ENCODE results near the gene RNF223. TPM values are rescaled to one million over a fixed set of nuclear protein-coding genes. Genes with fewer than 3 reads are reported as not detected.

RNF223 gene
- total RNA-seq, 1 donor from 2014 or later = not detected

DNA sequence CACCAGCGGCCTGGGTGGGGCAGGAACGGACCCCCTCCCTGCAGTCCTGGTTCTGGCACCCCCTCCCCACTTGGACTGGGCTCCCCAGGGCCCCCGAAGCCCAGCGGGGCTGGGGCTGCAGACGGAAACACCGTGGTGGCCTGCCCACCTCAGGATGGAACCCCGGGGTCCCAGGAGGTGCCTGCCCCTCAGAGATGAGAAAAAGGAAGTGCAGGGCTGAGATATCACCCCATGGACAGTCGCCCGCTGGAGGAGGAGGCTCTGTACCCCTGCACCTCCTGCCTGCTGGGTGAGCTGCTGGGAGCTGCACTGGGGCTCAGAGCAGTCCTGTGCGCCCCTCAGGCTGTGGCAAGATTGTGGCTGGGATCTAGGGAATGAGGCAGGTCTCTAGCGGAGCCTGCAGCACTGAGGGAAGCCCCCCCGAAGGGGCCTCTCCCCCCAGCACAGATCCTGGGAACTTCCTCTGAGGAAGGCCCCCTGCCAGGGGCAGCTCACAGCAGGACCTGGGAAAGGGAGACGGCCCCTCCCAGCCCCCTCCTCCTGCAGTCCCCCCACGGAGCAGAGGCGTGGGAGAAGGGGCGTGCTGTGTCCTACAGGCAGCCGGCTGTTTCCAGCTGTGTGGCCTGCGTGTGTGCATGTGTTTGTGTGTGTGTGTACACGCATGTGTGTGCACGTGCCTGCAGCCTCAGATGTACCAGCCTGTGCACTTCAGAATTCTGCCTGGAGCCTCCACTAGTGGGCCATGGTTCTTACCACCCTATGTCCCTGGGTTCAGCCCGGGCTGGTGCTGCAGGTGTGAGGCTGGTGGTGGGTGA lies 47.3 kb downstream of the RNF223 start:
- H3K36me3 ChIP-seq = no peaks in the 10 kb centered on the region
- no peak for DNase-seq
- H3K27ac ChIP-seq (replicated peaks) = no peak overlapping the region
- TF ChIP-seq, protein P1, sequence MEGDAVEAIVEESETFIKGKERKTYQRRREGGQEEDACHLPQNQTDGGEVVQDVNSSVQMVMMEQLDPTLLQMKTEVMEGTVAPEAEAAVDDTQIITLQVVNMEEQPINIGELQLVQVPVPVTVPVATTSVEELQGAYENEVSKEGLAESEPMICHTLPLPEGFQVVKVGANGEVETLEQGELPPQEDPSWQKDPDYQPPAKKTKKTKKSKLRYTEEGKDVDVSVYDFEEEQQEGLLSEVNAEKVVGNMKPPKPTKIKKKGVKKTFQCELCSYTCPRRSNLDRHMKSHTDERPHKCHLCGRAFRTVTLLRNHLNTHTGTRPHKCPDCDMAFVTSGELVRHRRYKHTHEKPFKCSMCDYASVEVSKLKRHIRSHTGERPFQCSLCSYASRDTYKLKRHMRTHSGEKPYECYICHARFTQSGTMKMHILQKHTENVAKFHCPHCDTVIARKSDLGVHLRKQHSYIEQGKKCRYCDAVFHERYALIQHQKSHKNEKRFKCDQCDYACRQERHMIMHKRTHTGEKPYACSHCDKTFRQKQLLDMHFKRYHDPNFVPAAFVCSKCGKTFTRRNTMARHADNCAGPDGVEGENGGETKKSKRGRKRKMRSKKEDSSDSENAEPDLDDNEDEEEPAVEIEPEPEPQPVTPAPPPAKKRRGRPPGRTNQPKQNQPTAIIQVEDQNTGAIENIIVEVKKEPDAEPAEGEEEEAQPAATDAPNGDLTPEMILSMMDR (IDR thresholded peaks at IDR 0.05; ENCODE audit: borderline replicate concordance) = no peak
- H3K27me3 ChIP-seq (ENCODE audit: low read depth) = no peaks in the 10 kb centered on the region
- H3K4me3 ChIP-seq = no peak overlapping the region
- intact Hi-C loops (cut with micrococcal nuclease) = no loop called here
- H3K9me3 ChIP-seq (replicated peaks) = no peaks in the 10 kb centered on the region
- H3K4me1 ChIP-seq = peaks cover 52% of the 10 kb centered on the region

DNA sequence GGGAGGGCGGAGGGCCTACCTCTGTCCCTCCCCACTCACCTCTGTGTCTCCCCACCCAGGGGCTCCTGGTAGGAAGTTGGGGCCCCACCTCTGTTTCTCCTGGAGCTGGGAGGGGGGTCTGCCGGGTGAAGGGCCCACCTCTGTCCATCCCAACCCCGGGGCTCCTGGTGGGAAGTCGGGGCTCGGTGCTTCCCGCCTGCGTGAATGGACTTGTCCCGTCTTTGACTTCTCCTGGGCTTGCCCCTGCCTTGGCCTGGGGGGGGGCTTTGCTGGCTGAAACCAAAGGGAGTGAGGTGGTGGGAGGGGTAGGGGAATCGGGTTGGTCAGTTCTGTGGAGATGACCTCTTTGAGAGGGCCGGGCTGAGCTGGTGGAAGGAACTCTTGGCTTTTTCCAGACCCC lies 48.4 kb downstream of the RNF223 start:
- H3K4me1 ChIP-seq = peaks cover 59% of the 10 kb centered on the region
- no peaks in the 10 kb centered on the region for H3K27me3 ChIP-seq (ENCODE audit: low read depth)
- H3K4me3 ChIP-seq = no peak overlapping the region
- intact Hi-C loops (cut with micrococcal nuclease) = no loop called here
- TF ChIP-seq, protein P1 (IDR thresholded peaks at IDR 0.05; ENCODE audit: borderline replicate concordance) = no peak
- H3K9me3 ChIP-seq (replicated peaks) = no peaks in the 10 kb centered on the region
- no peak for DNase-seq
- no peaks in the 10 kb centered on the region for H3K36me3 ChIP-seq
- peak overlapping the region; percentile 63 for H3K27ac ChIP-seq (replicated peaks)

DNA sequence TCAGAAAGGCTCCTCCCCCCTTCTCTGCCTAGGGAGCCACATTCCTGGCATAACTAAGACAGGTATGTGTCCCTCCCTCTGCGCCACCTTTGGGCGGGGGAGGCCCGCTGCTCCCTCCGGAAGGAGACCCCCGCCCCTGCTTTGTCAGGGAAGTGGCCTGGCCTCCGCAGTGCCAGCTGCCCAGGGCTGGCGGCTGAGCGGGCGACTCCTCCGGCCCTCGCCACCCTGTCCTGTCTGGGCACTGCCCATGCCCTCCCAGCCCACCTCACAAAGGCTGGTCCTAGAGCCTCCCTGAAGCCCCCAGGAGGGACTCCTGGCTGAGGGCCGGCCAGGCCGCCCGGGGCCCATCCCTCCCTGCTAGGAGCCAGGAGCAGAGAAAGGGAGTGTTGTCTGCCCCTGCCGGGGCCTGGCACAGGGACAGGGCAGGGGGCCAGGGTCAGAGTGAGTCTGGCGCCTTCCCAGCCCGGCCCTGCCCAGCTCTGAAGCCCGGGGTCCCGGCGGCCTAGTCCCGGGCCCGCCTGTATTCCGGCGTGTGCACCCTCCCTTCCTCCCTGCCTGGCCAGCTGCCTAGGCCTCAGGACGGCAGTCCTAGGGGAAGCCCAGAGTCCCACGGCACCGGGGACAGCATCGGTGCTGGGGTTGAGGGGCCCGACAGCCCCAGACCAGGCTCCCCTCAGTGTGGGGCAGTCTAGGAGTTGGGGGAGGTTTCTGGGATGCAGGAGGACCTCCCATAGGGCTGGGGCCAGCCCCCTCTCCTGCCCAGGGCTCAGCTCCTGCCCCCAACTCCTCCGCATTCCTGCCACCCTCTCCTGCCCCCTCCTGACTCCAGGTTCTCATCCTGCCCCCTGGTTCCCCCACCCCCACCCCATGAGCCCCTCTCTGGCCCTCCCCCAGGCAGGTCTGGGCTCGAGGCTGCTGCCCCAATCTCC lies 49.1 kb downstream of the RNF223 start:
- no peaks in the 10 kb centered on the region for H3K27me3 ChIP-seq (ENCODE audit: low read depth)
- H3K27ac ChIP-seq (replicated peaks) = peak overlapping the region; percentile 63
- intact Hi-C loops (cut with micrococcal nuclease) = no loop called here
- TF ChIP-seq, protein P1 (IDR thresholded peaks at IDR 0.05; ENCODE audit: borderline replicate concordance) = no peak
- peaks cover 66% of the 10 kb centered on the region for H3K4me1 ChIP-seq
- no peaks in the 10 kb centered on the region for H3K9me3 ChIP-seq (replicated peaks)
- H3K4me3 ChIP-seq = peak overlapping the region; percentile 41
- no peaks in the 10 kb centered on the region for H3K36me3 ChIP-seq
- no peak for DNase-seq

DNA sequence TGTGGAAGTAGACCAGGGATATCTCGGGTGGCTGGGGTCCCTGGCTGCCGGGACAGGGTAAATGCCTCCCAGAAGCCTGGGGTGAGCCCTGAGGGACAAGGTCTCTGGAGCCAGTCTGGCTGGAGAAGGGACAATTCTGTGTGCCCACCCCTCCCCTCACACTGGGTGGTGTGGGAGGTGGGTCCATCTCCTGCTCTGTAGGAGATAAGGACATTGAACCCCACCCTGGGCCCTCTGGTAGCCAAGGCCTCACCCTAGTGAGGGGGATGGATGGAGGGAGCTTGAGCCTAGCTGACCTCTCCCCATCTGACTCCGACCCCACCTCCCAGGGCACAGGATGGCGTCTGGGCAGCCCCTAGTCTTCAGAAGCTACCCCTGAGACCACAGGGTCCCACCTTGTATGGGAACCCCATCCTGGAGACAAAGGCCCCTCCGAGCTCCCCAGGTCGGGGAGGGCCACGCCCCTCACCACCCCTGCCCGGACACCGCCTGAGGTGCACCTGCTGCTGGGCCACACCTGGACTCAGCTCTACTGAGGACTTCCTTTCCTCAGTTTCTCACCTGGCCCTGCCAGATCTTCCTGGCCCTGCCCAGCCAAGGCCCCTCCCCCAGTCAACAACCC lies 49.8 kb downstream of the RNF223 start:
- peak overlapping the region; percentile 63 for H3K27ac ChIP-seq (replicated peaks)
- no peaks in the 10 kb centered on the region for H3K9me3 ChIP-seq (replicated peaks)
- H3K4me3 ChIP-seq = peak overlapping the region; percentile 41
- H3K4me1 ChIP-seq = peaks cover 67% of the 10 kb centered on the region
- TF ChIP-seq, protein P1 (IDR thresholded peaks at IDR 0.05; ENCODE audit: borderline replicate concordance) = no peak
- intact Hi-C loops (cut with micrococcal nuclease) = no loop called here
- no peak for DNase-seq
- H3K27me3 ChIP-seq (ENCODE audit: low read depth) = no peaks in the 10 kb centered on the region
- H3K36me3 ChIP-seq = no peaks in the 10 kb centered on the region

DNA sequence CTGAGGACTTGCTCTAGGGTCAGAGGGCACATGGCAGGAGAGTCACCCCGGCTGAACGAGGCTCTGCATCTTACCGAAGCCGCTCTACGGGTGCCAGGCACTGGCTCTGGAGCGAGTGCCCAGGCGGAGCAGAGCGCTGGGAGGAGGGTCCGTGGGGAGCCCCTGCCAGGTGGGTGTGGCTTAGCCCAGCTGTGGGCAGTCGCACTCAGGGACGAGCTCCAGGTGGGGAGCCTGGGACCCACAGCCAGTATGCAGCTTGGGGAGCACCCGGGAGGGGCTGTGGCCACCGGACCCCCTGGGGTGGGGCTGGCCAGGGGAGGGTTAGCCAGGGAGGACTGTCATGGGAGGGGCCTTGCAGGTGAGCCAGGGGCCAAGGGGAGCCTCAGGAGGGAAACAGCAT lies 50.4 kb downstream of the RNF223 start:
- Histone ChIP-seq H3K36me3 (no peaks in the 10 kb centered on the region), H3K27ac (replicated peaks) (peak overlapping the region; percentile 63), H3K9me3 (replicated peaks) (no peaks in the 10 kb centered on the region), H3K27me3 (ENCODE audit: low read depth) (no peaks in the 10 kb centered on the region), H3K4me3 (no peak overlapping the region), H3K4me1 (peaks cover 71% of the 10 kb centered on the region)
- TF ChIP-seq, protein P1 (IDR thresholded peaks at IDR 0.05; ENCODE audit: borderline replicate concordance) = no peak
- DNase-seq = no peak
- intact Hi-C loops (cut with micrococcal nuclease) = no loop called here
